Measurements from ENCODE around the gene BRIP1. TPM values are rescaled to one million over a fixed set of nuclear protein-coding genes. Genes with fewer than 3 reads are reported as not detected.

Gene BRIP1
- total RNA-seq, 1 experiment from 2014 or later, result 13.8 TPM

DNA sequence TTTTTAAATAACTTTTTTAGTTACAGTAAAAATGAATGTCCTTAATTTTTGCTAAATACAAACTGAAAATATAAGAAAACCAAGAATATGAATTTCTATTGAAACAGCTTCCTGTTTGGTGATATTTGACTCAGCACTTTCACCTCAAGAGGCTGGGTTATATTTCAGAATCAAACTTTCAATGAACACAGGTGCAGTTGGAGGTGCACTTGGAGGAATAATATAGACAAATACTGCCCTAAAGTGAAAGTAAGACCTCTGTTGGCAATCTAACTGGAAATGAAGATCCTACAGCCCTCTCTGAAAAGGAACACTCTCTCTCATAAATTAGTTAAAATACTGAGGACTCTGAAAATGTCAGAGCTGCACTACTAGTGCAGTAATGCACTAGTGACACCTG is 106.2 kb downstream of the BRIP1 start:
- Mint-ChIP-seq H3K27me3 (ENCODE audit: low read depth) (no peaks in the 10 kb centered on the region), H3K36me3 (peaks cover 19% of the 10 kb centered on the region), H3K4me3 (no peak overlapping the region), H3K27ac (no peak overlapping the region), H3K4me1 (peaks cover 3% of the 10 kb centered on the region), H3K9me3 (peaks cover 11% of the 10 kb centered on the region)
- TF ChIP-seq, protein P1, sequence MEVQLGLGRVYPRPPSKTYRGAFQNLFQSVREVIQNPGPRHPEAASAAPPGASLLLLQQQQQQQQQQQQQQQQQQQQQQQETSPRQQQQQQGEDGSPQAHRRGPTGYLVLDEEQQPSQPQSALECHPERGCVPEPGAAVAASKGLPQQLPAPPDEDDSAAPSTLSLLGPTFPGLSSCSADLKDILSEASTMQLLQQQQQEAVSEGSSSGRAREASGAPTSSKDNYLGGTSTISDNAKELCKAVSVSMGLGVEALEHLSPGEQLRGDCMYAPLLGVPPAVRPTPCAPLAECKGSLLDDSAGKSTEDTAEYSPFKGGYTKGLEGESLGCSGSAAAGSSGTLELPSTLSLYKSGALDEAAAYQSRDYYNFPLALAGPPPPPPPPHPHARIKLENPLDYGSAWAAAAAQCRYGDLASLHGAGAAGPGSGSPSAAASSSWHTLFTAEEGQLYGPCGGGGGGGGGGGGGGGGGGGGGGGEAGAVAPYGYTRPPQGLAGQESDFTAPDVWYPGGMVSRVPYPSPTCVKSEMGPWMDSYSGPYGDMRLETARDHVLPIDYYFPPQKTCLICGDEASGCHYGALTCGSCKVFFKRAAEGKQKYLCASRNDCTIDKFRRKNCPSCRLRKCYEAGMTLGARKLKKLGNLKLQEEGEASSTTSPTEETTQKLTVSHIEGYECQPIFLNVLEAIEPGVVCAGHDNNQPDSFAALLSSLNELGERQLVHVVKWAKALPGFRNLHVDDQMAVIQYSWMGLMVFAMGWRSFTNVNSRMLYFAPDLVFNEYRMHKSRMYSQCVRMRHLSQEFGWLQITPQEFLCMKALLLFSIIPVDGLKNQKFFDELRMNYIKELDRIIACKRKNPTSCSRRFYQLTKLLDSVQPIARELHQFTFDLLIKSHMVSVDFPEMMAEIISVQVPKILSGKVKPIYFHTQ (CRISPR knock-in tag; IDR thresholded peaks at IDR 0.05), result no peak
- TF ChIP-seq, protein P2, sequence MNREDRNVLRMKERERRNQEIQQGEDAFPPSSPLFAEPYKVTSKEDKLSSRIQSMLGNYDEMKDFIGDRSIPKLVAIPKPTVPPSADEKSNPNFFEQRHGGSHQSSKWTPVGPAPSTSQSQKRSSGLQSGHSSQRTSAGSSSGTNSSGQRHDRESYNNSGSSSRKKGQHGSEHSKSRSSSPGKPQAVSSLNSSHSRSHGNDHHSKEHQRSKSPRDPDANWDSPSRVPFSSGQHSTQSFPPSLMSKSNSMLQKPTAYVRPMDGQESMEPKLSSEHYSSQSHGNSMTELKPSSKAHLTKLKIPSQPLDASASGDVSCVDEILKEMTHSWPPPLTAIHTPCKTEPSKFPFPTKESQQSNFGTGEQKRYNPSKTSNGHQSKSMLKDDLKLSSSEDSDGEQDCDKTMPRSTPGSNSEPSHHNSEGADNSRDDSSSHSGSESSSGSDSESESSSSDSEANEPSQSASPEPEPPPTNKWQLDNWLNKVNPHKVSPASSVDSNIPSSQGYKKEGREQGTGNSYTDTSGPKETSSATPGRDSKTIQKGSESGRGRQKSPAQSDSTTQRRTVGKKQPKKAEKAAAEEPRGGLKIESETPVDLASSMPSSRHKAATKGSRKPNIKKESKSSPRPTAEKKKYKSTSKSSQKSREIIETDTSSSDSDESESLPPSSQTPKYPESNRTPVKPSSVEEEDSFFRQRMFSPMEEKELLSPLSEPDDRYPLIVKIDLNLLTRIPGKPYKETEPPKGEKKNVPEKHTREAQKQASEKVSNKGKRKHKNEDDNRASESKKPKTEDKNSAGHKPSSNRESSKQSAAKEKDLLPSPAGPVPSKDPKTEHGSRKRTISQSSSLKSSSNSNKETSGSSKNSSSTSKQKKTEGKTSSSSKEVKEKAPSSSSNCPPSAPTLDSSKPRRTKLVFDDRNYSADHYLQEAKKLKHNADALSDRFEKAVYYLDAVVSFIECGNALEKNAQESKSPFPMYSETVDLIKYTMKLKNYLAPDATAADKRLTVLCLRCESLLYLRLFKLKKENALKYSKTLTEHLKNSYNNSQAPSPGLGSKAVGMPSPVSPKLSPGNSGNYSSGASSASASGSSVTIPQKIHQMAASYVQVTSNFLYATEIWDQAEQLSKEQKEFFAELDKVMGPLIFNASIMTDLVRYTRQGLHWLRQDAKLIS (CRISPR knock-in tag; IDR thresholded peaks at IDR 0.05; ENCODE audit: borderline replicate concordance), result no peak
- TF ChIP-seq GABPB1 (CRISPR knock-in tag; IDR thresholded peaks at IDR 0.05) (no peak), ZNF416 (CRISPR knock-in tag; IDR thresholded peaks at IDR 0.05) (no peak), ZNF396 (CRISPR knock-in tag; IDR thresholded peaks at IDR 0.05; ENCODE audit: borderline replicate concordance) (no peak), ZNF138 (CRISPR knock-in tag; conservative IDR thresholded peaks at IDR 0.05) (no peak), IRF2 (CRISPR knock-in tag; IDR thresholded peaks at IDR 0.05; ENCODE audit: borderline replicate concordance, low read depth) (no peak), FOXK1 (CRISPR knock-in tag; IDR thresholded peaks at IDR 0.05) (no peak), NR1H2 (CRISPR knock-in tag; IDR thresholded peaks at IDR 0.05) (no peak), GRHL2 (CRISPR knock-in tag; IDR thresholded peaks at IDR 0.05; ENCODE audit: insufficient replicate concordance, severe bottlenecking) (no peak)
- TF ChIP-seq, protein P3, sequence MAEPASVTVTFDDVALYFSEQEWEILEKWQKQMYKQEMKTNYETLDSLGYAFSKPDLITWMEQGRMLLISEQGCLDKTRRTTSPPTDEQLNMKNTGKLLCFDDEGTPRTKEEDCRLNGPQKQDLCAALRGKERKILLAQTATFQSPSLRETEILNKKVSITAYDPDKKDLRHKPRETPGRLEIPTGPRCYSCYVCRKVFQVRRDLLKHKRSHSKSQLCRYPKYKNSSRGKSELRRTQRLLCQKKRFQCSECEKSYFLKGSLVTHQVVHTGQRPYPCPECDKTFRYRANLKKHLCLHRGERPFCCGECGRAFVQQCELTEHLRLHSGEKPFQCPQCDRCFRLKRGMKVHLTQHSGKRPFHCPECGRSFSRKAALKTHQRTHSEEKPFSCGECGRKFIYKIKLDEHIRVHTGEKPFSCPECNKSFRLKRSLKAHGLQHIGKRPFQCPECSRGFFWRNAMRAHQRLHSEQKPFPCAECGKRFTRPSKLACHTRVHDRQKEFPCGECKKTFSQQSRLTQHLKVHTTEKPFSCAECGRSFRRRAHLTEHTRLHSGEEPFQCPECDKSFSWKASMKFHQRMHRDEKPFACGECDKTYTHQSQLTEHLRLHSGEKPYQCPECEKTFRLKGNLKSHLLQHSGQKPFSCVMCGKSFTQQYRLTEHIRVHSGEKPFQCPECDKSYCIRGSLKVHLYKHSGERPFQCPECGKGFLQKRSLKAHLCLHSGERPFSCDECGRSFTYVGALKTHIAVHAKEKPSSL (CRISPR knock-in tag; conservative IDR thresholded peaks at IDR 0.05), result no peak
- TF ChIP-seq, protein P4, sequence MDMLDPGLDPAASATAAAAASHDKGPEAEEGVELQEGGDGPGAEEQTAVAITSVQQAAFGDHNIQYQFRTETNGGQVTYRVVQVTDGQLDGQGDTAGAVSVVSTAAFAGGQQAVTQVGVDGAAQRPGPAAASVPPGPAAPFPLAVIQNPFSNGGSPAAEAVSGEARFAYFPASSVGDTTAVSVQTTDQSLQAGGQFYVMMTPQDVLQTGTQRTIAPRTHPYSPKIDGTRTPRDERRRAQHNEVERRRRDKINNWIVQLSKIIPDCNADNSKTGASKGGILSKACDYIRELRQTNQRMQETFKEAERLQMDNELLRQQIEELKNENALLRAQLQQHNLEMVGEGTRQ (CRISPR knock-in tag; IDR thresholded peaks at IDR 0.05), result no peak
- TF ChIP-seq, protein P5, sequence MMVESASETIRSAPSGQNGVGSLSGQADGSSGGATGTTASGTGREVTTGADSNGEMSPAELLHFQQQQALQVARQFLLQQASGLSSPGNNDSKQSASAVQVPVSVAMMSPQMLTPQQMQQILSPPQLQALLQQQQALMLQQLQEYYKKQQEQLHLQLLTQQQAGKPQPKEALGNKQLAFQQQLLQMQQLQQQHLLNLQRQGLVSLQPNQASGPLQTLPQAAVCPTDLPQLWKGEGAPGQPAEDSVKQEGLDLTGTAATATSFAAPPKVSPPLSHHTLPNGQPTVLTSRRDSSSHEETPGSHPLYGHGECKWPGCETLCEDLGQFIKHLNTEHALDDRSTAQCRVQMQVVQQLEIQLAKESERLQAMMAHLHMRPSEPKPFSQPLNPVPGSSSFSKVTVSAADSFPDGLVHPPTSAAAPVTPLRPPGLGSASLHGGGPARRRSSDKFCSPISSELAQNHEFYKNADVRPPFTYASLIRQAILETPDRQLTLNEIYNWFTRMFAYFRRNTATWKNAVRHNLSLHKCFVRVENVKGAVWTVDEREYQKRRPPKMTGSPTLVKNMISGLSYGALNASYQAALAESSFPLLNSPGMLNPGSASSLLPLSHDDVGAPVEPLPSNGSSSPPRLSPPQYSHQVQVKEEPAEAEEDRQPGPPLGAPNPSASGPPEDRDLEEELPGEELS (CRISPR knock-in tag; IDR thresholded peaks at IDR 0.05), result no peak
- TF ChIP-seq, protein P6, sequence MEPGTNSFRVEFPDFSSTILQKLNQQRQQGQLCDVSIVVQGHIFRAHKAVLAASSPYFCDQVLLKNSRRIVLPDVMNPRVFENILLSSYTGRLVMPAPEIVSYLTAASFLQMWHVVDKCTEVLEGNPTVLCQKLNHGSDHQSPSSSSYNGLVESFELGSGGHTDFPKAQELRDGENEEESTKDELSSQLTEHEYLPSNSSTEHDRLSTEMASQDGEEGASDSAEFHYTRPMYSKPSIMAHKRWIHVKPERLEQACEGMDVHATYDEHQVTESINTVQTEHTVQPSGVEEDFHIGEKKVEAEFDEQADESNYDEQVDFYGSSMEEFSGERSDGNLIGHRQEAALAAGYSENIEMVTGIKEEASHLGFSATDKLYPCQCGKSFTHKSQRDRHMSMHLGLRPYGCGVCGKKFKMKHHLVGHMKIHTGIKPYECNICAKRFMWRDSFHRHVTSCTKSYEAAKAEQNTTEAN (CRISPR knock-in tag; IDR thresholded peaks at IDR 0.05), result no peak
- TF ChIP-seq, protein P7, sequence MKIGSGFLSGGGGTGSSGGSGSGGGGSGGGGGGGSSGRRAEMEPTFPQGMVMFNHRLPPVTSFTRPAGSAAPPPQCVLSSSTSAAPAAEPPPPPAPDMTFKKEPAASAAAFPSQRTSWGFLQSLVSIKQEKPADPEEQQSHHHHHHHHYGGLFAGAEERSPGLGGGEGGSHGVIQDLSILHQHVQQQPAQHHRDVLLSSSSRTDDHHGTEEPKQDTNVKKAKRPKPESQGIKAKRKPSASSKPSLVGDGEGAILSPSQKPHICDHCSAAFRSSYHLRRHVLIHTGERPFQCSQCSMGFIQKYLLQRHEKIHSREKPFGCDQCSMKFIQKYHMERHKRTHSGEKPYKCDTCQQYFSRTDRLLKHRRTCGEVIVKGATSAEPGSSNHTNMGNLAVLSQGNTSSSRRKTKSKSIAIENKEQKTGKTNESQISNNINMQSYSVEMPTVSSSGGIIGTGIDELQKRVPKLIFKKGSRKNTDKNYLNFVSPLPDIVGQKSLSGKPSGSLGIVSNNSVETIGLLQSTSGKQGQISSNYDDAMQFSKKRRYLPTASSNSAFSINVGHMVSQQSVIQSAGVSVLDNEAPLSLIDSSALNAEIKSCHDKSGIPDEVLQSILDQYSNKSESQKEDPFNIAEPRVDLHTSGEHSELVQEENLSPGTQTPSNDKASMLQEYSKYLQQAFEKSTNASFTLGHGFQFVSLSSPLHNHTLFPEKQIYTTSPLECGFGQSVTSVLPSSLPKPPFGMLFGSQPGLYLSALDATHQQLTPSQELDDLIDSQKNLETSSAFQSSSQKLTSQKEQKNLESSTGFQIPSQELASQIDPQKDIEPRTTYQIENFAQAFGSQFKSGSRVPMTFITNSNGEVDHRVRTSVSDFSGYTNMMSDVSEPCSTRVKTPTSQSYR (CRISPR knock-in tag; IDR thresholded peaks at IDR 0.05), result no peak
- CTCF ChIA-PET, result interaction anchor here (0.7 kb wide), 1 partner anchor 86 kb away, joined by 3 read pairs; no protein-coding TSS in a partner anchor
- no peak for ATAC-seq
- DNase-seq (ENCODE audit: low spot score), result no peak
- POLR2A ChIA-PET, result no interaction called here
